WTC11 (cell line): ENCODE measurements around the gene TMEM176A. TPM values are rescaled to one million over a fixed set of nuclear protein-coding genes. Genes with fewer than 3 reads are reported as not detected.

Experiments used
- ATAC-seq: fragments of 200-7000 bp; cut with Tn5 transposase; 2 replicates; pipeline ENCODE4 v1.10.0; 2021; ENCODE audit warnings: mild to moderate bottlenecking, moderate library complexity
- CTCF ChIA-PET: fragments of 300-600 bp; sonication (Branson Sonifier 250); formaldehyde crosslinking; loops from one replicate; lab custom pipeline; 2021; ENCODE audit warnings: antibody characterized with exemption; lab: Charles Lee
- POLR2A ChIA-PET: fragments of 350-600 bp; sonication (Branson Sonifier 250); formaldehyde crosslinking; loops from one replicate; lab custom pipeline; 2021; ENCODE audit warnings: antibody characterized with exemption; lab: Charles Lee
- DNase-seq: peaks from one replicate; pipeline ENCODE4 v3.0.0; 2021; ENCODE audit warnings: low spot score
- H3K27ac Mint-ChIP-seq: 2 replicates; pipeline ENCODE4 v1.8.0; 2021; ENCODE audit warnings: mixed read lengths
- H3K27me3 Mint-ChIP-seq: 2 replicates; pipeline ENCODE4 v1.8.0; 2021; ENCODE audit warnings: low read depth, mild to moderate bottlenecking, moderate library complexity, mixed read lengths
- H3K36me3 Mint-ChIP-seq: 2 replicates; pipeline ENCODE4 v1.8.0; 2021; ENCODE audit warnings: mixed read lengths
- H3K4me1 Mint-ChIP-seq: 2 replicates; pipeline ENCODE4 v1.8.0; 2022; ENCODE audit warnings: mixed read lengths
- H3K4me3 Mint-ChIP-seq: 2 replicates; pipeline ENCODE4 v1.8.0; 2021; ENCODE audit warnings: mild to moderate bottlenecking, moderate library complexity, mixed read lengths
- H3K9me3 Mint-ChIP-seq: 2 replicates; pipeline ENCODE4 v1.8.0; 2021; ENCODE audit warnings: mixed read lengths
- AFF4 ChIP-seq: sonication (generic); formaldehyde crosslinking; IDR thresholded peaks from 2 replicates; pipeline ENCODE4 v1.8.1; 2023; ENCODE audit warnings: mild to moderate bottlenecking, missing genetic modification reagents, borderline replicate concordance
- ATF3 ChIP-seq: sonication (generic); formaldehyde crosslinking; conservative IDR thresholded peaks from 2 replicates; pipeline ENCODE4 v1.8.1; 2022; ENCODE audit warnings: mild to moderate bottlenecking, missing genetic modification reagents
- CTCF ChIP-seq: fragments of 200-600 bp; IDR thresholded peaks from 2 replicates; pipeline ENCODE4 v1.8.0; 2022; ENCODE audit warnings: antibody characterized with exemption
- FOXP4 ChIP-seq: sonication (generic); formaldehyde crosslinking; IDR thresholded peaks from 2 replicates; pipeline ENCODE4 v1.8.0; 2022; ENCODE audit warnings: mild to moderate bottlenecking, missing genetic modification reagents
- GRHL2 ChIP-seq: fragments of 250-450 bp; sonication (Bioruptor Pico); IDR thresholded peaks from 2 replicates; pipeline ENCODE4 v1.8.0; 2022; ENCODE audit warnings: mild to moderate bottlenecking, moderate library complexity; ENCODE audit not compliant: insufficient replicate concordance, severe bottlenecking
- GTF2I ChIP-seq: fragments of 250-450 bp; sonication (Bioruptor Pico); conservative IDR thresholded peaks from 2 replicates; pipeline ENCODE4 v1.4.0; 2021; ENCODE audit warnings: mild to moderate bottlenecking
- KAT7 ChIP-seq: sonication (generic); formaldehyde crosslinking; IDR thresholded peaks from 2 replicates; pipeline ENCODE4 v1.8.1; 2023; ENCODE audit warnings: missing genetic modification reagents, mild to moderate bottlenecking, borderline replicate concordance
- NFE2L1 ChIP-seq: sonication (generic); formaldehyde crosslinking; IDR thresholded peaks from 2 replicates; pipeline ENCODE4 v1.8.1; 2023; ENCODE audit warnings: missing genetic modification reagents
- PRRX2 ChIP-seq: fragments of 250-450 bp; sonication (Bioruptor Pico); IDR thresholded peaks from 2 replicates; pipeline ENCODE4 v1.8.0; 2021; ENCODE audit warnings: mild to moderate bottlenecking
- SP1 ChIP-seq: sonication (generic); formaldehyde crosslinking; conservative IDR thresholded peaks from 2 replicates; pipeline ENCODE4 v1.8.1; 2022; ENCODE audit warnings: missing genetic modification reagents
- ZNF232 ChIP-seq: sonication (generic); formaldehyde crosslinking; IDR thresholded peaks from 2 replicates; pipeline ENCODE4 v1.8.0; 2022; ENCODE audit warnings: mild to moderate bottlenecking, missing genetic modification reagents
- ZNF263 ChIP-seq: sonication (generic); formaldehyde crosslinking; IDR thresholded peaks from 2 replicates; pipeline ENCODE4 v1.8.1; 2022; ENCODE audit warnings: low read depth, mild to moderate bottlenecking, moderate library complexity, missing genetic modification reagents
- ZNF396 ChIP-seq: fragments of 250-450 bp; sonication (Bioruptor Pico); IDR thresholded peaks from 2 replicates; pipeline ENCODE4 v1.8.0; 2021; ENCODE audit warnings: mild to moderate bottlenecking, moderate library complexity, borderline replicate concordance
- ZNF512 ChIP-seq: sonication (generic); formaldehyde crosslinking; IDR thresholded peaks from 2 replicates; pipeline ENCODE4 v1.8.1; 2022; ENCODE audit warnings: missing genetic modification reagents, borderline replicate concordance
- total RNA-seq: library from RNA; stranded (reverse); gene quantifications from 3 replicates; pipeline ENCODE4 v1.2.3, GENCODE V29; 2021

TMEM176A gene
- total RNA-seq, 1 experiment from 2014 or later, result 0.74 TPM

- TF ChIP-seq AFF4 (CRISPR knock-in tag), result no peak
Measured at GRCh38 chr7:150793569-150794238, 6.9 kb upstream of the TMEM176A start (continued).

GRCh38 chr7:150797661-150798060 lies 2.9 kb upstream of the TMEM176A start:
- no peak for ATAC-seq
- no peak for TF ChIP-seq PRRX2
- TF ChIP-seq NFE2L1 (CRISPR knock-in tag), result no peak
- no peak for TF ChIP-seq FOXP4 (CRISPR knock-in tag)
- TF ChIP-seq GRHL2 (CRISPR knock-in tag), result no peak
- no peak for TF ChIP-seq KAT7 (CRISPR knock-in tag)
- no peak for TF ChIP-seq ZNF512 (CRISPR knock-in tag)
- no peak for TF ChIP-seq ATF3 (CRISPR knock-in tag)
- TF ChIP-seq ZNF396 (CRISPR knock-in tag), result no peak
- TF ChIP-seq ZNF263 (CRISPR knock-in tag), result no peak
- no peak for TF ChIP-seq ZNF232 (CRISPR knock-in tag)
- no peak for TF ChIP-seq SP1 (CRISPR knock-in tag)
- TF ChIP-seq GTF2I (CRISPR knock-in tag), result no peak
- TF ChIP-seq CTCF, result no peak
- TF ChIP-seq, all 79 proteins: peak for 0
- peaks cover 57% of the 10 kb centered on the region for H3K27me3 Mint-ChIP-seq
- CTCF ChIA-PET, result no interaction called here
- H3K36me3 Mint-ChIP-seq, result no peaks in the 10 kb centered on the region
- peaks cover 15% of the 10 kb centered on the region for H3K4me1 Mint-ChIP-seq
- H3K9me3 Mint-ChIP-seq, result no peaks in the 10 kb centered on the region; the same call in none of the 2 replicates
- DNase-seq, result no peak
- POLR2A ChIA-PET, result no interaction called here
- no peak overlapping the region for H3K4me3 Mint-ChIP-seq
- no peak overlapping the region for H3K27ac Mint-ChIP-seq
